Panc1 (cell line): ENCODE data around the gene PLB1. TPM values are rescaled to one million over a fixed set of nuclear protein-coding genes. Genes with fewer than 3 reads are reported as not detected.

Experiments used
- ATAC-seq: fragments of 200-7000 bp; cut with Tn5 transposase; 2 replicates; pipeline ENCODE4 v1.9.1; 2020; ENCODE audit warnings: mild to moderate bottlenecking, moderate library complexity
- BruUV-seq: library from RNA; stranded (reverse); fragments of 400-500 nt; replicated peaks from 2 replicates; lab custom pipeline; 2021; lab: Mats Ljungman, UMichigan
- CTCF ChIA-PET: fragments of 300-600 bp; sonication (Branson Sonifier 250); formaldehyde crosslinking; loops from one replicate; lab custom pipeline; 2022; ENCODE audit warnings: antibody characterized with exemption; lab: Charles Lee
- POLR2A ChIA-PET: fragments of 300-600 bp; sonication (Branson Sonifier 250); formaldehyde crosslinking; loops from one replicate; lab custom pipeline; 2022; ENCODE audit warnings: antibody characterized with exemption; lab: Charles Lee
- DNase-seq: peaks from one replicate; pipeline ENCODE4 v3.0.0-alpha.2; 2010; ENCODE audit warnings: low read depth, low spot score
- H3K27ac ChIP-seq: 2 replicates; pipeline ENCODE4 v1.5.1; 2011; ENCODE audit warnings: mild to moderate bottlenecking, low read length, inconsistent platforms
- H3K27me3 ChIP-seq: fragments of 200-500 bp; sonication (Bioruptor generic); 2 replicates; pipeline ENCODE4 v1.6.0; 2014; ENCODE audit warnings: low read length, inconsistent platforms; ENCODE audit not compliant: control insufficient read depth, insufficient read depth
- H3K36me3 ChIP-seq: fragments of 200-500 bp; sonication (Bioruptor generic); 2 replicates; pipeline ENCODE4 v1.5.1; 2014; ENCODE audit warnings: inconsistent platforms, mild to moderate bottlenecking, low read length, moderate library complexity; ENCODE audit not compliant: control insufficient read depth, insufficient read depth
- H3K4me1 ChIP-seq: 2 replicates; pipeline ENCODE4 v1.5.1; 2011; ENCODE audit warnings: inconsistent platforms, mild to moderate bottlenecking, low read length, moderate library complexity; ENCODE audit not compliant: control insufficient read depth, insufficient read depth
- H3K4me3 ChIP-seq, 2 experiments: 2 replicates each; pipeline ENCODE4 v1.5.1; 2011 to 2012; ENCODE audit warnings: low read depth in 2 of 2, low read length in 2 of 2, mild to moderate bottlenecking in 2 of 2, inconsistent platforms in 1 of 2, moderate library complexity in 1 of 2
- H3K9me3 ChIP-seq: fragments of 200-500 bp; sonication (Bioruptor generic); 2 replicates; pipeline ENCODE4 v1.5.1; 2014; ENCODE audit warnings: low read depth, mild to moderate bottlenecking, inconsistent platforms, low read length, moderate library complexity; ENCODE audit not compliant: control insufficient read depth, insufficient read depth
- POLR2AphosphoS5 ChIP-seq: IDR thresholded peaks from 2 replicates; pipeline ENCODE4 v1.6.1; 2012; ENCODE audit warnings: mild to moderate bottlenecking, low read depth, low read length, moderate library complexity
- REST ChIP-seq, 2 experiments: IDR thresholded peaks; 2 replicates each; pipeline ENCODE4 v1.6.1; 2011 to 2012; ENCODE audit warnings: low read depth in 2 of 2, control low read depth in 1 of 2, low read length in 1 of 2, mild to moderate bottlenecking in 1 of 2, moderate library complexity in 1 of 2; ENCODE audit not compliant: insufficient read depth in 1 of 2
- SIN3A ChIP-seq: IDR thresholded peaks from 2 replicates; pipeline ENCODE4 v1.6.1; 2012; ENCODE audit warnings: low read depth, mild to moderate bottlenecking, low read length, moderate library complexity, borderline replicate concordance; ENCODE audit not compliant: insufficient read depth
- TCF7L2 ChIP-seq: IDR thresholded peaks from 2 replicates; pipeline ENCODE4 v1.6.1; 2011; ENCODE audit warnings: mild to moderate bottlenecking, low read depth, low read length, inconsistent platforms
- in situ Hi-C: cut with HindIII; loops from 2 replicates; pipeline ENCODE4 v1.10.0; 2016; ENCODE audit warnings: low sequenced_read_pairs, low pct_unique_long_range_greater_than_20kb
- intact Hi-C: fragments of 100-400 bp; cut with micrococcal nuclease; formaldehyde crosslinking; loops from one replicate; pipeline ENCODE4 v1.10.0; 2022; ENCODE audit not compliant: unreplicated experiment
- total RNA-seq: library from RNA; stranded (reverse); gene quantifications from one replicate; pipeline ENCODE4 v1.2.1, GENCODE V29; 2021; ENCODE audit not compliant: unreplicated experiment
- TF ChIP-seq, protein P1 (sequence below): fragments of 450-650 bp; IDR thresholded peaks from 2 replicates; pipeline ENCODE4 v1.5.1; 2017; ENCODE audit warnings: mild to moderate bottlenecking

The PLB1 gene
- total RNA-seq, 1 experiment from 2014 or later: 0.80 TPM

DNA sequence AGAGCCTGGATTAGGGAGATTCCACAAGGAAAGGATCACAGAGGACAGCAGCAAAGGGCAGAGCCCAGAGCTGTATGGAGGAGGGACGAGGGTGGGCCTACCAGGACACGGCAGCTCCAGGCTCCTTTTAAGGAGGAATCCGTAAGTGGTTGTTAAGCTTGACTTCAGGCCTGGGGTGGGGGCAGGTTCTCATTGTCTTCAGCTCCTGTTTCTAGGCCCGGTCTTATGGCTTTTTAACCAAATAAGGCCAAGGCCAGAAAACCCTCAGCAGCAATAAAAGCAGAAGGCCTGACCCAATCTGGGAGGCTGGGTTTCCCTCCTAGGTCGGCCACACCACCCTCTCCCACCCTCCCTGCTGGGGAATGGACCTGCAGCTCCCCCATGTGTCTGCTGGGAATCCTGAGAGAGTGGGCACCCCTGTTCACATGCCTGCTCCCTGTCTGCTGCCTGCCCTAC lies 111.2 kb downstream of the PLB1 start:
- no peak overlapping the region for H3K4me3 ChIP-seq
- TF ChIP-seq SIN3A: no peak
- no peak for TF ChIP-seq TCF7L2
- no peak for TF ChIP-seq REST (IDR thresholded peaks at IDR 0.05; ENCODE audit: insufficient read depth in 1 of 2, low read depth in 2 of 2, low read length in 1 of 2)
- TF ChIP-seq POLR2AphosphoS5: no peak
- TF ChIP-seq, protein P1, sequence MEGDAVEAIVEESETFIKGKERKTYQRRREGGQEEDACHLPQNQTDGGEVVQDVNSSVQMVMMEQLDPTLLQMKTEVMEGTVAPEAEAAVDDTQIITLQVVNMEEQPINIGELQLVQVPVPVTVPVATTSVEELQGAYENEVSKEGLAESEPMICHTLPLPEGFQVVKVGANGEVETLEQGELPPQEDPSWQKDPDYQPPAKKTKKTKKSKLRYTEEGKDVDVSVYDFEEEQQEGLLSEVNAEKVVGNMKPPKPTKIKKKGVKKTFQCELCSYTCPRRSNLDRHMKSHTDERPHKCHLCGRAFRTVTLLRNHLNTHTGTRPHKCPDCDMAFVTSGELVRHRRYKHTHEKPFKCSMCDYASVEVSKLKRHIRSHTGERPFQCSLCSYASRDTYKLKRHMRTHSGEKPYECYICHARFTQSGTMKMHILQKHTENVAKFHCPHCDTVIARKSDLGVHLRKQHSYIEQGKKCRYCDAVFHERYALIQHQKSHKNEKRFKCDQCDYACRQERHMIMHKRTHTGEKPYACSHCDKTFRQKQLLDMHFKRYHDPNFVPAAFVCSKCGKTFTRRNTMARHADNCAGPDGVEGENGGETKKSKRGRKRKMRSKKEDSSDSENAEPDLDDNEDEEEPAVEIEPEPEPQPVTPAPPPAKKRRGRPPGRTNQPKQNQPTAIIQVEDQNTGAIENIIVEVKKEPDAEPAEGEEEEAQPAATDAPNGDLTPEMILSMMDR: no peak
- DNase-seq (no peak), ATAC-seq (0 out of 2 replicates have a peak, but pooled peaks have one; percentile 35)
- CTCF ChIA-PET: interaction anchor here (2.0 kb wide), 1 partner anchor 13 kb away, joined by 6 read pairs; no protein-coding TSS in a partner anchor
- intact Hi-C loops (no loop called here), in situ Hi-C loops (no loop called here)
- no peak overlapping the region for H3K27ac ChIP-seq
- no TSS peak for BruUV-seq
- POLR2A ChIA-PET: no interaction called here
- H3K36me3 ChIP-seq: no peaks in the 10 kb centered on the region
- H3K4me1 ChIP-seq: peaks cover 14% of the 10 kb centered on the region; the same call in 1 of the 2 replicates
- no peaks in the 10 kb centered on the region for H3K27me3 ChIP-seq
- no peaks in the 10 kb centered on the region for H3K9me3 ChIP-seq

DNA sequence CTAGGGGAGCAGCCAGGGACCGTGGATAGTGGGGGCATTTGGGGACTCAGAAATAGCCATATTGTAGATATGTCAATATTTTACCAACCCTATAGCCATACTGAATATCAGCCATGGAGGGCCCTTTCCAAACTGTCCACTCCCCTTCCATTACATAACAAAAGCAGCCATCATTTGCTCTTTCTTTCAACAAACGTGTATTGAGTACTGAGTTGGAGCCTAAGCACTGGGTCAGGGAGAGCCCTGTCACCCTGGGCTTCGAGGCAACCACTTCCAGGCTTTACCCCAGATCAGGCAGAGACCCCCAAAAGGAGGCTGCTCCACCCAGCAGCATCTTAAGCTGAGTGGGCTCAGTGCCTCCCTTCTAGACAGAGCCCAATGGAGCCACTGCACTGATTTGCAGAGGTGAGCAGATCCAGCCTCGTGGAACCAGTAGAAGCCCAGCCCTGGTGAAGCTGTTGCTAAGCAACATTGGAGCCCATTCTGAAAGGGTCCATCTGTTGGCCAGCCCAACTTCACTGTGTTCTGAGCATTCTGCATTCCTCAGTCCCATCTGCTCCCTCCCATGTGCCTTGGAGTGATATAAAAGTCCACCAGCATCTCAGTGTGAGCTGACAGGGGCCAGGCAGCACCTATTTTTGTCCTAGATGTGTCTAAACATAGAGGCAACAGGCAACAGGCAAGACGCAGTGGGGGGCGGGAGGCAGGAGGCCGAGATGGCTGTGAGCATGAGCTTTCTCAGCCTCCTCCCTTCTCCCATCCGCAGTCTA lies 112.1 kb downstream of the PLB1 start:
- in situ Hi-C loops (no loop called here), intact Hi-C loops (no loop called here)
- CTCF ChIA-PET: interaction anchor here (2.0 kb wide), 1 partner anchor 13 kb away, joined by 6 read pairs; no protein-coding TSS in a partner anchor
- TF ChIP-seq REST (IDR thresholded peaks at IDR 0.05; ENCODE audit: insufficient read depth in 1 of 2, low read depth in 2 of 2, low read length in 1 of 2) (no peak), POLR2AphosphoS5 (no peak), SIN3A (no peak), TCF7L2 (no peak)
- TF ChIP-seq, protein P1: no peak
- no peaks in the 10 kb centered on the region for H3K27me3 ChIP-seq
- no peaks in the 10 kb centered on the region for H3K36me3 ChIP-seq
- peaks cover 14% of the 10 kb centered on the region; the same call in 1 of the 2 replicates for H3K4me1 ChIP-seq
- BruUV-seq: no TSS peak
- DNase-seq: no peak
- ATAC-seq: no peak
- POLR2A ChIA-PET: no interaction called here
- no peak overlapping the region for H3K4me3 ChIP-seq
- no peak overlapping the region for H3K27ac ChIP-seq
- no peaks in the 10 kb centered on the region for H3K9me3 ChIP-seq
